Activated CD4-positive, alpha-beta T cell treated with anti-CD3 and anti-CD28 coated beads for 36 hours (primary cell): Measurements from ENCODE around the gene LRRC47. TPM values are rescaled to one million over a fixed set of nuclear protein-coding genes. Genes with fewer than 3 reads are reported as not detected.

Source experiments
- ATAC-seq: fragments of 200-7000 bp; cut with Tn5 transposase; one replicate; pipeline ENCODE4 v1.10.0; 2021; ENCODE audit warnings: mild to moderate bottlenecking, moderate library complexity
- CTCF ChIA-PET: fragments of 350-600 bp; sonication (Branson Sonifier 250); formaldehyde crosslinking; loops from one replicate; lab custom pipeline; 2021; ENCODE audit warnings: antibody characterized with exemption; lab: Charles Lee
- POLR2A ChIA-PET: fragments of 350-600 bp; sonication (Branson Sonifier 250); formaldehyde crosslinking; loops from one replicate; lab custom pipeline; 2021; ENCODE audit warnings: antibody characterized with exemption, inconsistent platforms; lab: Charles Lee
- DNase-seq: peaks from one replicate; pipeline ENCODE4 v3.0.0-alpha.2; 2020
- H3K27ac Mint-ChIP-seq: one replicate; pipeline ENCODE4 v1.8.0; 2021; ENCODE audit warnings: mixed read lengths
- H3K27me3 Mint-ChIP-seq: one replicate; pipeline ENCODE4 v1.8.0; 2021; ENCODE audit warnings: mixed read lengths
- H3K36me3 Mint-ChIP-seq: one replicate; pipeline ENCODE4 v1.8.0; 2021; ENCODE audit warnings: low read depth, mixed read lengths
- H3K4me1 Mint-ChIP-seq: one replicate; pipeline ENCODE4 v1.8.0; 2021; ENCODE audit warnings: mixed read lengths
- H3K4me3 Mint-ChIP-seq: one replicate; pipeline ENCODE4 v1.8.0; 2021; ENCODE audit warnings: mild to moderate bottlenecking, moderate library complexity, mixed read lengths
- H3K9me3 Mint-ChIP-seq: one replicate; pipeline ENCODE4 v1.8.0; 2021; ENCODE audit warnings: low read depth, mixed read lengths
- intact Hi-C, 2 experiments: fragments of 100-400 bp; cut with DNase I in 1 of 2; cut with micrococcal nuclease in 1 of 2; formaldehyde crosslinking; loops; one replicate each; pipeline versions ENCODE4 v1.14.2 to v1.15.1; 2022 to 2024; cut with DNase I, micrococcal nuclease
- total RNA-seq, 2 experiments: library from RNA; stranded (reverse); gene quantifications; one replicate each; pipeline ENCODE4 v1.2.3, GENCODE V29; 2021

LRRC47 gene
- total RNA-seq, 2 experiments from 2014 or later = 34.8 to 38.7 TPM

- no peak for DNase-seq
- Mint-ChIP-seq H3K36me3 (peaks cover 15% of the 10 kb centered on the region), H3K27me3 (no peaks in the 10 kb centered on the region), H3K27ac (no peak overlapping the region), H3K9me3 (no peaks in the 10 kb centered on the region), H3K4me3 (no peak overlapping the region), H3K4me1 (no peaks in the 10 kb centered on the region)
- intact Hi-C loops = no loop called here
- CTCF ChIA-PET = no interaction called here
- POLR2A ChIA-PET = no interaction called here
- no peak for ATAC-seq
These were observed 28.4 kb upstream of the LRRC47 start for GRCh38 chr1:3824650-3825049.

DNA sequence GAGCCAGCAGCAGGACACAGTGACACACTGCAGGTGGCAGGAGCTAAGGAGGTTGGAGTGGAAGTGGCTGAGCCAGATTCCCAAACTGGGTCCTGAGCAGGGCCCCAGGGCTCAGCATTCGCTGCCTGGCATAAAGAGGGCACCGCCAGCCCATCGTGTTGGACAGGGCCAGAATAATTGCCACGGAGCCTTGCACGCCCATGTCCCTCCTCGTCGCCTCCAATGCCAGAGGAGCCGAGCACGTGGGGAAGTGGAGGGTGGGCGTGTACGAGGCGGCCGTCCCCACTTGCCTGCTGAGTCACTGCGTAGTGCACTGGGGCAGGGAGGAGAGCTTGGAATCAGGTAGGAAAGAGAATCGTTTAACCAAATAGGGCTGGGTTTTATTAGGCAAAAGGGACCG lies 26.1 kb upstream of the LRRC47 start:
- Mint-ChIP-seq H3K27ac (peak overlapping the region; percentile 16), H3K4me3 (no peak overlapping the region), H3K27me3 (no peaks in the 10 kb centered on the region), H3K9me3 (no peaks in the 10 kb centered on the region), H3K36me3 (peaks cover 13% of the 10 kb centered on the region), H3K4me1 (no peaks in the 10 kb centered on the region)
- CTCF ChIA-PET = no interaction called here
- no peak for DNase-seq
- intact Hi-C loops = no loop called here
- no peak for ATAC-seq
- POLR2A ChIA-PET = no interaction called here

- H3K4me1 Mint-ChIP-seq = no peaks in the 10 kb centered on the region
- H3K27ac Mint-ChIP-seq = no peak overlapping the region
- H3K27me3 Mint-ChIP-seq = no peaks in the 10 kb centered on the region
- intact Hi-C loops = no loop called here
- H3K36me3 Mint-ChIP-seq = peaks cover 13% of the 10 kb centered on the region
- ChIA-PET CTCF (no interaction called here), POLR2A (no interaction called here)
- no peak overlapping the region for H3K4me3 Mint-ChIP-seq
- no peak for ATAC-seq
- no peak for DNase-seq
- H3K9me3 Mint-ChIP-seq = no peaks in the 10 kb centered on the region
These were observed 25.6 kb upstream of the LRRC47 start for GRCh38 chr1:3821908-3822307.

DNA sequence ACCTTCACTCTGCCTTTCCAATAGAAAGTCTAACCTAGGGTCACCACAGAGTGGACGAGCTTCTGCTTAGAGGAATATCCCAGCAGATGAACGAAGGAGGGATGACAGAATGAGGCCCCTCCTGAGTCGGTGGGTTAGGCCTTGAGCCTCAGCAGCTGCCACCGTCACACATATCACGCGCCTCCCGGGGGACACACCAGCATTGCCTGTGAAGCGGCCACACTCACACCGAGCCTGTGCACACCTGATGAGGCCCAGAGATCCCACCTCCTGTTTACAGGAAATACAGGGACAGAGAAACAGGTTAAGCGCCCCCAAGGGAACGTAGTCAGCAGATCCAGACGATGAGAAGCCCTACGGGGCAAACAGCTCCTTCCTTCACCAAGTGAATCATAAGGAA lies 25.1 kb upstream of the LRRC47 start:
- ATAC-seq (no peak), DNase-seq (no peak)
- Mint-ChIP-seq H3K4me1 (no peaks in the 10 kb centered on the region), H3K4me3 (no peak overlapping the region), H3K27ac (no peak overlapping the region), H3K27me3 (no peaks in the 10 kb centered on the region), H3K9me3 (no peaks in the 10 kb centered on the region), H3K36me3 (peaks cover 13% of the 10 kb centered on the region)
- POLR2A ChIA-PET = no interaction called here
- intact Hi-C loops = no loop called here
- CTCF ChIA-PET = interaction anchor here (1.4 kb wide), 1 partner anchor 12 kb away, joined by 3 read pairs; no protein-coding TSS in a partner anchor

DNA sequence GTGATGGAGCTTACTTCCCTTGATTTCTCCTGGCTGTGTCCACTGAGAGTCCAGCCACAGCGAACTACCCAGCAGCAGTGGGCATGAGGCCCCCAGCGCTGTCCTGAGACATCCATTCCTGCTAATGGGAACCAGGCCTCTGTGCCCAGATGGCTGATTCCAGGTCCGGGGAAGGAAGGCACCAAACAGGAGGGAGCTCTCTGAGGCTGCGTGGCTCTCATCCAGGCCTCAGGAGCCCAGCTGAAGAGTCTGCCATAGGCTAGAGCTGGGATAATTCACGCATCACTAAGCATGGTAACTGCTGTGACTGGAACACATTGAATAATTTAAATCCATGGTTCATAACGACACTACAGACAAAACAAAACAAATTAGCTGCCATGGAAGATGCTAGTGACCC lies 24.7 kb upstream of the LRRC47 start:
- CTCF ChIA-PET = interaction anchor here (1.4 kb wide), 1 partner anchor 12 kb away, joined by 3 read pairs; no protein-coding TSS in a partner anchor
- Mint-ChIP-seq H3K9me3 (no peaks in the 10 kb centered on the region), H3K27me3 (no peaks in the 10 kb centered on the region), H3K4me3 (no peak overlapping the region), H3K4me1 (no peaks in the 10 kb centered on the region), H3K27ac (no peak overlapping the region), H3K36me3 (peaks cover 13% of the 10 kb centered on the region)
- POLR2A ChIA-PET = no interaction called here
- DNase-seq (no peak), ATAC-seq (no peak)
- intact Hi-C loops = no loop called here

DNA sequence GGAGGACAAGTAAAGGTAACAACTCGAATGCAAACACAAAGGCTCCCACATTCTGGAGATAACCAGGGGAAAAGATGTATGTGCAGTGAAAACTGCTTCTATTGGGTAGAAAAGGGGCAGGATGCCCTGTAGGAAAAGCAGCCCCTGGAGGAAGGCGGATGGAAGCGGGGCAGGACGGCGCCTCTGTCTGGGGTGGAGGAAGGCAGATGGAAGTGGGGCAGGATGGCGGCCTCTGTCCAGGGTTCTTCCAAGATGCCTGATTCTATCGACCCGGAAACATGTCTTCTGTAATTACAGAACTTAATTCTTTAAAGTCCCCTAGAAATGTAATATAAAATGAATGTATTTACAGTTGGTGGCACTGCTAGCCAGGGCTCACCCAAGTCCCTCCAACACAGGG lies 24.0 kb upstream of the LRRC47 start:
- DNase-seq = no peak
- no peak for ATAC-seq
- POLR2A ChIA-PET = no interaction called here
- intact Hi-C loops = no loop called here
- H3K27me3 Mint-ChIP-seq = no peaks in the 10 kb centered on the region
- CTCF ChIA-PET = interaction anchor here (1.4 kb wide), 1 partner anchor 13 kb away, joined by 3 read pairs; no protein-coding TSS in a partner anchor
- H3K4me3 Mint-ChIP-seq = no peak overlapping the region
- H3K9me3 Mint-ChIP-seq = no peaks in the 10 kb centered on the region
- H3K27ac Mint-ChIP-seq = no peak overlapping the region
- peaks cover 11% of the 10 kb centered on the region for H3K36me3 Mint-ChIP-seq
- no peaks in the 10 kb centered on the region for H3K4me1 Mint-ChIP-seq

GRCh38 chr1:3819771-3820200 lies 23.5 kb upstream of the LRRC47 start:
- Mint-ChIP-seq H3K27me3 (no peaks in the 10 kb centered on the region), H3K9me3 (no peaks in the 10 kb centered on the region), H3K27ac (no peak overlapping the region), H3K4me3 (no peak overlapping the region), H3K4me1 (no peaks in the 10 kb centered on the region), H3K36me3 (peaks cover 14% of the 10 kb centered on the region)
- ATAC-seq = no peak
- intact Hi-C loops = no loop called here
- CTCF ChIA-PET = no interaction called here
- POLR2A ChIA-PET = no interaction called here
- no peak for DNase-seq

- no peak overlapping the region for H3K4me3 Mint-ChIP-seq
- POLR2A ChIA-PET = no interaction called here
- CTCF ChIA-PET = interaction anchor here (0.5 kb wide), 1 partner anchor 93 kb away, joined by 3 read pairs; no protein-coding TSS in a partner anchor
These were observed 21.7 kb upstream of the LRRC47 start for GRCh38 chr1:3817821-3818597.

DNA sequence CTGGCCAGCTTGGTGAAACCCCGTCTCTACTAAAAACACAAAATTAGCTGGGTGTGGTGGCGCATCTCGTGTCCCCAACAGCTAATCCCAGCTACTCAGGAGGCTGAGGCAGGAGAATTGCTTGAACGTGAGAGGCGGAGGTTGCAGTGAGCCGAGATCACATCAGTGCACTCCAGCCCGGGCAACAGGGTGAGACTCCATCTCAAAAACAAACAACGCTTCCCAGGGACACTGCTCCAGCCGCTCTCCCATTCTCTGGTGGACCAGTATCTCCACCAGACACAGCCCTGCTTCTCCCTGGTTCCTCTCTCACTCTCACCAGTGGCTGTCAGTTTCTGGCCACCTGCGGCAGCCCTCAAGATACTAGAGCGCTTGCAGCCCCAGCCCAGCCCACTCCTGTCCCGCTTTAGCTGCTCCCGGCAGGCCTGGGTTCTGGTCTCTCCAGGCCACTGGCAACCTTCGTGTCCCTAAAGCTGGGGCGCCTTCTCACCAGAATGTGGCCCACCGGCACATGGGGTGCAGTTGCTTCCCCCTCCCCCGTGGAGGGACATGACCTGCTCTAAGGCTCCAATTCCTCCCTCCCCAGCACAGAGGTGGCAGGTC lies 20.9 kb upstream of the LRRC47 start:
- Mint-ChIP-seq H3K36me3 (peaks cover 11% of the 10 kb centered on the region), H3K4me1 (no peaks in the 10 kb centered on the region), H3K9me3 (no peaks in the 10 kb centered on the region), H3K27me3 (no peaks in the 10 kb centered on the region), H3K27ac (no peak overlapping the region), H3K4me3 (no peak overlapping the region)
- no peak for ATAC-seq
- ChIA-PET POLR2A (no interaction called here), CTCF (interaction anchor here (0.5 kb wide), 1 partner anchor 94 kb away, joined by 3 read pairs; no protein-coding TSS in a partner anchor)
- DNase-seq = no peak
- intact Hi-C loops = no loop called here

More at GRCh38 chr1:3817821-3818597, 21.7 kb upstream of the LRRC47 start:
- H3K9me3 Mint-ChIP-seq = no peaks in the 10 kb centered on the region
- ATAC-seq = no peak
- intact Hi-C loops = no loop called here
- H3K27ac Mint-ChIP-seq = no peak overlapping the region
- peaks cover 11% of the 10 kb centered on the region for H3K36me3 Mint-ChIP-seq
- no peaks in the 10 kb centered on the region for H3K27me3 Mint-ChIP-seq
- DNase-seq = no peak
- no peaks in the 10 kb centered on the region for H3K4me1 Mint-ChIP-seq

DNA sequence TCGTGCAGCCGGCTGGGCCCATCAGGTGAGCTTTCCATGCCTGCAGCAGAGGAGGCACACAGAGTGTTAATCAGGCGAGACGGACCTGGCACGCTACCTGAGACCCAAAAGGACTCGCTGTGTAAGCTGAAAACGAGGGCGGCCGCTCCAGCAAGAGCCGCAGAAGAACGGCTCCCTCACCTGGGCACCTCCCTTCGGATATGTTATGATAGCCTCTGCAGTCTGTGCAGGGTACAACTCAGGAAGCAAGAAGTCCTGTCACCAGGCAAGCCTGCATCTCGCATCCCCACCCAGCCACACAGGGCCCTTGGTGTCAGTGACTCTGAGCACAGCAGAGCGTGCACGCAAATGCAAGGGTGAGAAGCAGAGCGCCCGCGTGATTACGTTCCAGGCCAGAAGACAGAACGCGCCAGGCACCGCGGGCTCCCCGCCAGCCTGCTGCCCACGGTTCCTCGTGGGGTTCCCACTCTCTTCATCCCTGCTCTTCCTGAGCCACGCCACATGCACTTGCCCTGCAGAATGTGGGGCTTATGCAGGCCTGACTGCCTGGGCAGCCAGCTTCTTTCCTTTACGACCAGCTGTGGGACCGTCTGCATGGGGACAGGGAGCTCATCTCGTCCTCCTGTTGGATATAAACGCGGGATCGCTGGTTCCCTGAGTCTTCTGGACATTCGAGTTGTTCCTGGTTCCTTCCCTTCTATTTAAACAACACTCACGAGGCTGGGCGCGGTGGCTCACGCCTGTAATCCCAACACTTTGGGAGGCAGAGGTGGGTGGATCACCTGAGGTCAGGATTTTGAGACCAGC lies 20.2 kb upstream of the LRRC47 start:
- ChIA-PET POLR2A (no interaction called here), CTCF (no interaction called here)
- peaks cover 11% of the 10 kb centered on the region for H3K36me3 Mint-ChIP-seq
- no peak overlapping the region for H3K27ac Mint-ChIP-seq
- intact Hi-C loops = no loop called here
- H3K9me3 Mint-ChIP-seq = no peaks in the 10 kb centered on the region
- no peaks in the 10 kb centered on the region for H3K27me3 Mint-ChIP-seq
- DNase-seq (no peak), ATAC-seq (no peak)
- H3K4me3 Mint-ChIP-seq = no peak overlapping the region
- no peaks in the 10 kb centered on the region for H3K4me1 Mint-ChIP-seq

DNA sequence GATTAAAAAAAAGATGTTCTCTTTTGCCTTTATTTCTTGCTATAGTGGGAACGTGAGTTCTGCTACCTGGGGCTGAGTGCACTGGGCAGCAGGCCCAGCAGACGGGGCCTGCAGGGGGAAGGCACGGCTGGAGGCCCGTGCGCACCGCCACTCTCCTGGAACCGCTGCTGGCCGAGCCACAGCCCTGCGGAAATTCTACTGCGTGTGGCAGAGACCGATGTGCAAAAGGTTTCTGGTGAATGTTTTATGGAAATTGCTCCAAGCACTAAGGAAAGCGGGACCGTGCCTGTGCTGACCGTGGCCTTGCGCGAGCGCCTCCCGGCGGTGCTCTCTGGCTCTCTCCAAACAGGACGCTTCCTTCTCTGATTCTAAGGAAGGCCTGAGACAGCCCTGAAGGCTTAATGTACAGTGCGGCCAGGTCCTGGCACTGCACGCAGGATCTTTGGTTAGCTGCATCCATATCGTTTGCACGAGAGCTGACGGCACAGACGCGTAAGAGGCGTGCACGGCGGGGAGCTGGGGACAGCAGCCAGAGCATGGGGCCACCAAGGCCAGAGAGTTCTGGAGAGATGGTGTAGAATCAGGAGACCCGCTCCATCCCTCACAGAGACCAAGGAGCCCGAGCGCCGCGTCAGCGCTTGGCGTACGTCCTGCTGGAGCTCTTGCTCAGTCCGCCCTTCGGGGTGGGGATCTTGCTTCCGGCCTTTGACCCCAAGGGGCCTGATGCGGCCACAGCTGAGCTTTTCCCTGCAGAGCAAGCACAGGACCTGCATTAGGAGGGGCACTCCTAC lies 18.7 kb upstream of the LRRC47 start:
- peaks cover 11% of the 10 kb centered on the region for H3K36me3 Mint-ChIP-seq
- ChIA-PET CTCF (no interaction called here), POLR2A (no interaction called here)
- intact Hi-C loops = no loop called here
- H3K27me3 Mint-ChIP-seq = no peaks in the 10 kb centered on the region
- no peak overlapping the region for H3K27ac Mint-ChIP-seq
- no peak overlapping the region for H3K4me3 Mint-ChIP-seq
- DNase-seq (no peak), ATAC-seq (no peak)
- no peaks in the 10 kb centered on the region for H3K4me1 Mint-ChIP-seq
- no peaks in the 10 kb centered on the region for H3K9me3 Mint-ChIP-seq
